Measurements from ENCODE around the gene BBX. TPM values are rescaled to one million over a fixed set of nuclear protein-coding genes. Genes with fewer than 3 reads are reported as not detected.

The BBX gene
- total and polyA plus RNA-seq, 2 of the 13 experiments (the other 11 are each of a cell fraction or from before 2014, with no cell fraction given), result 13.7 to 23.2 TPM

DNA sequence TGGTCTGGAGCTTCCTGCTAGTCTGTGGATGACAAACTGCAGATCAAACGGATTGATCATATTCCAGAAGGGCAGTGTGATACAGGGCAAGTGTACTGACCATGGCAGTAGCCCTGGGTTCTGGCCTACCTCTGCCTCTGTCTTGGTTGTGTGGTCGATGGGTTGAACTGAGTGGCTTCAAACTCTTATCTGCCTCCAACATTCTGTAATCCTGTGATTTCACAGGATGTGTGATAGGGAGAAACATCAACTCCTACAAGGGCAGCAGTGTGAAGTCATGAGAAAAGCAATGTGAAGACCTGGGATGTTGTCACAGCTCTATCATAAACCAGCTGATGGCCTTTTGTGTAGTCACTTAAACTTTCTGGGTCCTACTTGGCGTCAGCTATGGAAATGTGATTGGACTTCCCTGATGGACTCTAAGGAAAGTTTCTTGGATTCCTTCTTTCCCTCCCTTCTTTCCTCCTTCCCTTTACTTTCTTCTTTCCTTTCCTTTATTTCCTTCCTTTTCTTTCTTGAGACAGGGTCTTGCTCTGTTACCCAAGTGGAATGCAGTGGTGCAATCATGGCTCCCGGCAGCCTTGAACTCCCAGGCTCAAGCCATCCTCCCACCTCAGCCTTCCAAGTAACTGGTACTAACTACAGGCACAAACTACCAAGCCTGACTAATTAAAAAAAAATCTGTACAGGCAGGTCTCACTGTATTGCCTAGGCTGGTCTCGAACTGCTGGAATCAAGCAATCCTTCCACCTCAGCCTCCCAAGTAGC is 114.8 kb downstream of the BBX start (continued):
- TF ChIP-seq, protein P1, sequence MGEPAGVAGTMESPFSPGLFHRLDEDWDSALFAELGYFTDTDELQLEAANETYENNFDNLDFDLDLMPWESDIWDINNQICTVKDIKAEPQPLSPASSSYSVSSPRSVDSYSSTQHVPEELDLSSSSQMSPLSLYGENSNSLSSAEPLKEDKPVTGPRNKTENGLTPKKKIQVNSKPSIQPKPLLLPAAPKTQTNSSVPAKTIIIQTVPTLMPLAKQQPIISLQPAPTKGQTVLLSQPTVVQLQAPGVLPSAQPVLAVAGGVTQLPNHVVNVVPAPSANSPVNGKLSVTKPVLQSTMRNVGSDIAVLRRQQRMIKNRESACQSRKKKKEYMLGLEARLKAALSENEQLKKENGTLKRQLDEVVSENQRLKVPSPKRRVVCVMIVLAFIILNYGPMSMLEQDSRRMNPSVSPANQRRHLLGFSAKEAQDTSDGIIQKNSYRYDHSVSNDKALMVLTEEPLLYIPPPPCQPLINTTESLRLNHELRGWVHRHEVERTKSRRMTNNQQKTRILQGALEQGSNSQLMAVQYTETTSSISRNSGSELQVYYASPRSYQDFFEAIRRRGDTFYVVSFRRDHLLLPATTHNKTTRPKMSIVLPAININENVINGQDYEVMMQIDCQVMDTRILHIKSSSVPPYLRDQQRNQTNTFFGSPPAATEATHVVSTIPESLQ (CRISPR knock-in tag; conservative IDR thresholded peaks at IDR 0.05), result no peak
- TF ChIP-seq, protein P2, sequence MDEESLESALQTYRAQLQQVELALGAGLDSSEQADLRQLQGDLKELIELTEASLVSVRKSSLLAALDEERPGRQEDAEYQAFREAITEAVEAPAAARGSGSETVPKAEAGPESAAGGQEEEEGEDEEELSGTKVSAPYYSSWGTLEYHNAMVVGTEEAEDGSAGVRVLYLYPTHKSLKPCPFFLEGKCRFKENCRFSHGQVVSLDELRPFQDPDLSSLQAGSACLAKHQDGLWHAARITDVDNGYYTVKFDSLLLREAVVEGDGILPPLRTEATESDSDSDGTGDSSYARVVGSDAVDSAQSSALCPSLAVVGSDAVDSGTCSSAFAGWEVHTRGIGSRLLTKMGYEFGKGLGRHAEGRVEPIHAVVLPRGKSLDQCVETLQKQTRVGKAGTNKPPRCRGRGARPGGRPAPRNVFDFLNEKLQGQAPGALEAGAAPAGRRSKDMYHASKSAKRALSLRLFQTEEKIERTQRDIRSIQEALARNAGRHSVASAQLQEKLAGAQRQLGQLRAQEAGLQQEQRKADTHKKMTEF (CRISPR knock-in tag; IDR thresholded peaks at IDR 0.05), result no peak
- TF ChIP-seq, protein P3, sequence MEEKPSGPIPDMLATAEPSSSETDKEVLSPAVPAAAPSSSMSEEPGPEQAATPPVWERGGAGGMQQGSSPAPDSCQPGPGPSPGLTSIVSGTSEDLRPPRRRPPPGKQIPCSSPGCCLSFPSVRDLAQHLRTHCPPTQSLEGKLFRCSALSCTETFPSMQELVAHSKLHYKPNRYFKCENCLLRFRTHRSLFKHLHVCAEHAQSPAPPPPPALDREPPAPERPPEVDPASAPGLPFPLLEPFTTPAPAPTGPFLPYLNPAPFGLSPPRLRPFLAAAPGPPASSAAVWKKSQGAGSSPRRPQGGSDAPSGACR (CRISPR knock-in tag; IDR thresholded peaks at IDR 0.05), result no peak
- TF ChIP-seq GPN1 (CRISPR knock-in tag; IDR thresholded peaks at IDR 0.05; ENCODE audit: borderline replicate concordance) (no peak), ZNF441 (CRISPR knock-in tag; IDR thresholded peaks at IDR 0.05; ENCODE audit: borderline replicate concordance) (no peak), ZNF878 (CRISPR knock-in tag; IDR thresholded peaks at IDR 0.05) (no peak), ZNF761 (CRISPR knock-in tag; conservative IDR thresholded peaks at IDR 0.05) (no peak)
